GM12872 (cell line): Measurements from ENCODE around the gene SSH2.

Source experiments
- CTCF ChIP-seq: IDR thresholded peaks from 3 replicates; pipeline ENCODE4 v1.5.1; 2011; ENCODE audit warnings: low read depth, mild to moderate bottlenecking, low read length, moderate library complexity; ENCODE audit not compliant: insufficient read depth

The SSH2 gene

GRCh38 chr17:29905086-29905878 lies 24.7 kb downstream of the SSH2 start:
- TF ChIP-seq CTCF, result no peak

- TF ChIP-seq CTCF, result no peak
Measured at GRCh38 chr17:29903471-29903870, 26.6 kb downstream of the SSH2 start.

GRCh38 chr17:29892201-29892600 lies 37.8 kb downstream of the SSH2 start:
- TF ChIP-seq CTCF, result no peak

- no peak for TF ChIP-seq CTCF
Measured at GRCh38 chr17:29891131-29891530, 38.9 kb downstream of the SSH2 start.

GRCh38 chr17:29885031-29885640 lies 44.9 kb downstream of the SSH2 start:
- TF ChIP-seq CTCF, result no peak

- TF ChIP-seq CTCF, result no peak
Measured at GRCh38 chr17:29883497-29883896, 46.5 kb downstream of the SSH2 start.

- no peak for TF ChIP-seq CTCF
Measured at GRCh38 chr17:29881256-29881655, 48.8 kb downstream of the SSH2 start.
